B cell (primary cell): ENCODE data around the gene ENDOU.
"Not testable (repeated sequence)": the region's sequence is repeated elsewhere in the genome, so short reads cannot be mapped to it uniquely, and the experiment has no call there.

Source experiments
- CTCF ChIP-seq: fragments of 200-600 bp; IDR thresholded peaks from one replicate; pipeline ENCODE4 v1.8.0; 2022; ENCODE audit warnings: antibody characterized with exemption, mild to moderate bottlenecking
- EZH2 ChIP-seq: IDR thresholded peaks from 2 replicates; pipeline ENCODE4 v1.6.1; 2012; ENCODE audit warnings: borderline replicate concordance, low read depth, mild to moderate bottlenecking, moderate library complexity, low read length; ENCODE audit not compliant: insufficient read depth, poor library complexity, severe bottlenecking

GRCh38 chr12:47667935-47668334 lies 57.4 kb downstream of the ENDOU start:
- not testable (repeated sequence) for TF ChIP-seq CTCF, EZH2
